HEK293T (cell line): ENCODE results near the gene TUBB1.

Source experiments
- ARNT ChIP-seq: fragments of 450-650 bp; IDR thresholded peaks from 2 replicates; pipeline ENCODE4 v1.6.1; 2017; ENCODE audit warnings: mild to moderate bottlenecking
- BHLHE40 ChIP-seq: fragments of 450-650 bp; IDR thresholded peaks from 2 replicates; pipeline ENCODE4 v1.6.1; 2016; ENCODE audit warnings: mild to moderate bottlenecking, moderate library complexity, borderline replicate concordance
- ELF4 ChIP-seq: fragments of 450-650 bp; IDR thresholded peaks from 2 replicates; pipeline ENCODE4 v1.6.1; 2017; ENCODE audit warnings: antibody characterized with exemption
- FOXA1 ChIP-seq: fragments of 450-650 bp; IDR thresholded peaks from 2 replicates; pipeline ENCODE4 v1.6.1; 2016; ENCODE audit warnings: mild to moderate bottlenecking
- FOXK2 ChIP-seq: fragments of 450-650 bp; IDR thresholded peaks from 2 replicates; pipeline ENCODE4 v1.6.1; 2016; ENCODE audit warnings: mild to moderate bottlenecking
- LEF1 ChIP-seq: fragments of 450-650 bp; IDR thresholded peaks from 2 replicates; pipeline ENCODE4 v1.6.1; 2017; ENCODE audit warnings: mild to moderate bottlenecking, borderline replicate concordance
- SP1 ChIP-seq: fragments of 450-650 bp; IDR thresholded peaks from 2 replicates; pipeline ENCODE4 v1.6.1; 2017
- SUZ12 ChIP-seq: fragments of 450-650 bp; IDR thresholded peaks from 2 replicates; pipeline ENCODE4 v1.6.1; 2016; ENCODE audit warnings: mild to moderate bottlenecking
- TF ChIP-seq, protein P1 (sequence below): fragments of 450-650 bp; IDR thresholded peaks from 2 replicates; pipeline ENCODE4 v1.6.1; 2016

DNA sequence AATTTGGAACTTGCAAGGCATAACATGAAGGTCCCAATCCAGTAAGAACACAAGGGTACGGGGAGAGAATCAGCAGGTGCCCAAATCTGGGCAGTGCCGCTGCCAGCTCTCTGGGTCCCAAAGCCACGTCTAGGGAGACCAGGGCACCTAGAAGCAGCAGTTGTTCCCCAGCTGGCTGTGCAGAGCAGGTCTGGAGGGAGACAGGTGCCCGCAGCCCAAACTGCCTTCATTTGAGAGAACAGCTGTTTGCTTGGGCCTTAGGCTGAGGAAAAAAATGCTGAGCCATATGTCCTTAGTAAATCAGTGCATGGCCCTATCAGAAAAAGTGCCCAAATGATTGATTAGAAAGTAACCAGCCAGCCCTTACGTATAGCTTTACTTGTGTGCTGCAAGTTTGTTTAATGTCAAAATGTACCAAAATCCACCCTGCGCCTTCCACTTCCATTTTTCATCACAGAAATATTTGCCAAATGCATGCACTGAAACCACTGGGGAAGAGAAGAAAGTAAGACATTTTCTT is 32.5 kb downstream of the TUBB1 start:
- no peak for TF ChIP-seq BHLHE40
- TF ChIP-seq FOXA1, result no peak
- TF ChIP-seq, protein P1, sequence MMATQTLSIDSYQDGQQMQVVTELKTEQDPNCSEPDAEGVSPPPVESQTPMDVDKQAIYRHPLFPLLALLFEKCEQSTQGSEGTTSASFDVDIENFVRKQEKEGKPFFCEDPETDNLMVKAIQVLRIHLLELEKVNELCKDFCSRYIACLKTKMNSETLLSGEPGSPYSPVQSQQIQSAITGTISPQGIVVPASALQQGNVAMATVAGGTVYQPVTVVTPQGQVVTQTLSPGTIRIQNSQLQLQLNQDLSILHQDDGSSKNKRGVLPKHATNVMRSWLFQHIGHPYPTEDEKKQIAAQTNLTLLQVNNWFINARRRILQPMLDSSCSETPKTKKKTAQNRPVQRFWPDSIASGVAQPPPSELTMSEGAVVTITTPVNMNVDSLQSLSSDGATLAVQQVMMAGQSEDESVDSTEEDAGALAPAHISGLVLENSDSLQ, result no peak
- TF ChIP-seq SP1, result no peak
- no peak for TF ChIP-seq SUZ12
- no peak for TF ChIP-seq FOXK2
- no peak for TF ChIP-seq LEF1
- no peak for TF ChIP-seq ARNT
- TF ChIP-seq ELF4, result no peak
